Limb (tissue), 2 donors: ENCODE results near the gene NPHP1.
"Not testable (repeated sequence)": the region's sequence is repeated elsewhere in the genome, so short reads cannot be mapped to it uniquely, and the experiment has no call there.

Experiments
- DNase-seq, 2 donors: peaks; one replicate each; pipeline ENCODE4 v3.0.0-alpha.2; 2016; ENCODE audit errors: extremely low spot score in 2 of 2

Gene NPHP1

DNA sequence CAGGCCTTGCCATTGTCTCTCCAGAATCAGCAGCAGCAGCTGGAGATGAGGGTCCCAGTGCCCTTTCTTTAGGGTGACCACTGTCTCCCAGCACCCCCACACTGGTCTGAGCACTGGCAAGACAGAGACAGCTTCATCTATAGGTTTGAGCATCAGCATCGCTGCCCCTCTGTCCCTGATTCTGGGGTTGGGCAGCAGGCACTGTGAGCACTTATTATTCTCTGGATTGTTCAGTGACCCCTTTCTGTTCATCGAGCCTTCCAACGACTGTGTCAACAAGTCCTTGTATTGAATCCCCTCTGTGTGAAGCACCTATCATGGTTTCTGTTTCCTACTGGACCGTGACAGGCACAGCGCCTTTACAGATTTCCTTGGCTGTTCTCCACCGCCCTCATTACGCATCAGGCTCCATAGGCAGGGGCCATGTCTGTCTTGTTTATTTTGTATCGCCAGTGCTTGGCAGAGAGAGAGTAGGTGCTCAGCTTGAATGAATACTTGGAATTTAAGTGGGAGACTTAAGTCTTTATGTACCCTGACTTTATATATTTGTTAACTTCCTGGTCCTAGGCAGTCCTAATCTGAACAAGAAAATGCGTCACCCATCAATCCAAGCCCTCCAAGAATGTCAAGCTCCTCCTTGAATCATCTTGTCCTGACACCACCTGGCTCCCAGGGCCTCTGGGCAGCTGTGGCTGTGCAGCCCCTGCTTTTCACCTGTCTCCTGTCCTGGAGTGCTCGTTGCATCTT, 100.6 kb downstream of the NPHP1 start:
- DNase-seq, result peak in 1 of 2 donors; percentile 24

DNA sequence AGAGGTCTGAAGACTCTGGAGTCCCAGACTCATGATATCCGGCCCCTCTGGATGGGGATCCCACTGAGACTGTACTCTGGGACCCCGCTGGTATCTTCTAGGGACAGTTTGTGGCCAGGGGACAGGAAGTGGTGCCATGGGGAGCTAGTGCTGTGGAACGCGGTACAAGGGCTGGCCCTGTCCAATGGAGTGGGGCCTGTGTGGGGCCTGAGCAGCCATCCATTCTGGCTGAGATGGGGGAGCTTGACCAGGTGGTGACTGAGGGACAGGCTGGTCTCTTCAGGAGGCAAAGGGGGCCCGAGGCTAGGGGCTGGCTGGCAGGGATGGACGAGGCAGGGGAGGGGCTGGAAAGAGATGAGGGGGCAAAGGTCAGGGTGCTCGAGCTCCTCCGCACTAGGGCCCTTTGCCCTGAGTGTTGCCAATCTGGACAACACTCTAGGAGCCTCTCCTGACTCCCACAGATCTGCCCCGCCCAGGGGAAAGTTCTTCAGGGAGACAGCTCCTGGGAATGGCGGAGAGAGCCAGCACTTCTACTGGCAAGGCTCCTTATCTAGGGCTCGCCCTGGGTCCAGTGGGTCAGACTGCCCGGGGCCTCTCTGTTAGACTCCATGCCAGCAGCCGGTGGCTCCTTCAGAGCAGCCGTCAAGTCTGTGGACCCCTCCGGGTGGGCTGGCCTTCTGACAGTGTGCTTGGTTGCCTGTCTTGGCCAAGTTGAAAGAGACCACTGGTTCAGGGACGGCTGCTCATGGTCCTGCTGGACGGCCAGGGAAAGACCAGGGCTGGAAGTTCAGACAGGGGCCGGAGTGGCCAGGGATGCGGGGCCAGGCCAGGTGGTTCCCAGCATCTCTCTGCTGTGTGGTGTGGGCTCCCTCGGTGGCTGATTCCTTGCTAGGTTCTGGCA, 101.5 kb downstream of the NPHP1 start:
- DNase-seq, result no peak

- DNase-seq, result peak in 1 of 2 donors; percentile 35
These were observed 102.7 kb downstream of the NPHP1 start for GRCh38 chr2:110101901-110102803.

DNA sequence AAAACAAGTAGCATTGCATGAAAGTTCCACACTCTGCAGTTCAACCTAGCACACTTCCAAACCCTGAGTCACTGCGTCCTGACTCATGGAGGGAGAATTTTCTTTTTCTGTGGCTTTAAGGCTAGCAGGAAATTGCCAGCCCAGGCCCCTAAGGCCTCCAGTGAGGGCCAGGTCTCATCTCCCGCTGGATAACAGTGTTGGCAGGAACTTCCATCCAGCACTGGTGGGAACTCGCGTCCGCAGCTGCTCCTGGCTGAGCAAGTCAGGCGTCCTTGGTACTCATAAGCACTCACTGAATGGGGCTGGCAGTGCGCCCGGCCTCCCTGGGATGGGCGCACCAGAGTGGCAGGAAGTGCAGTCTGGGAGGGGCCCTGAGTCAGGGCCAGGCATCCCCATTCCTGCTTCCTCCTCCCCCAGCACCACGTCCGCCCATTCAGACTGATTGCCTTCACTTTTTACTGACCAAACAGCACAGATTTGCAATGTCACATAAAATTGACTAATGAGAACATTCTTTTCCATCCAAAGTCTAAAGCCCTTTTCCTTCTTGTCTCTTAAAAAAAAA, 103.5 kb downstream of the NPHP1 start:
- peak; percentile 84 to 86 for DNase-seq

DNA sequence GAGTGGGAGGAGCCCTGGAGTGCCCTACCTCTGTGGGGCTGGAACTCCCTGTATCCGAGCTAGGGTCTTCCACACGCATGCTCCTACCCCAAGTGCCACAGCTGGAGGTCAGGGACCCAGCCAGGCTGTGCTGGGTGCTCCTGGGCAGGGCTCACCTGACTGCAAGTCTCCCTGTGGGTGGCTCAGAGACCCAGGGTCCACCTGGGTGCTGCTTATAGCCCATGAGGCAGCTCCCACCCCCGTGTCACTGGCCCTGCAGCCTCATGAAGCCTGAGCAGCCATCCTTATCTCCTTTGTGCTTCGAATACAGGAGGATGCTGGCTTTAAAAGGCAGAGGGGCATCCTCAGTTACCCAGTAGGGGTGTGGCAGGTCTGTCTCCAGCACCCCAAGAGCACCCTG, 103.9 kb downstream of the NPHP1 start:
- not testable (repeated sequence) for DNase-seq

DNA sequence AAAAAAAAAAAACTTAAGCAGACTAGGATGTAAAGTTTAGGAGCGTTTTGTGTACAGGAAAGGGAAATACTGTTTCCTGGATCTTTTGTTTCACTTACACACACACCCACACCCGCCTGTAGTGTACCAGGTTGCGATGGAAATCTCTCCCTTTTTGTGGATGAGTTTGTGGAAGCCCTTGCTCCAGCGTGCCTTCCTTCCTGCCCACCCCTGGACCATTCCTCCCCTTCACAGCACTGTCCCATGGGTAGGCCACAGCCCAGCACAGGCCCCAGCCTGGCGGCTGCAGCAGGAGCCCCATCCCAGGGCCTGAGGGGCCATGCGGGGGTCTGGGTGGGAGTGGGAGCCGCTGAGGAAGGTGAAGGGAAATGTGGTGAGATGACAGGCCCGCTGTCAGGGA, 104.3 kb downstream of the NPHP1 start:
- no peak for DNase-seq

GRCh38 chr2:110099471-110100225, 105.2 kb downstream of the NPHP1 start:
- no peak for DNase-seq

DNA sequence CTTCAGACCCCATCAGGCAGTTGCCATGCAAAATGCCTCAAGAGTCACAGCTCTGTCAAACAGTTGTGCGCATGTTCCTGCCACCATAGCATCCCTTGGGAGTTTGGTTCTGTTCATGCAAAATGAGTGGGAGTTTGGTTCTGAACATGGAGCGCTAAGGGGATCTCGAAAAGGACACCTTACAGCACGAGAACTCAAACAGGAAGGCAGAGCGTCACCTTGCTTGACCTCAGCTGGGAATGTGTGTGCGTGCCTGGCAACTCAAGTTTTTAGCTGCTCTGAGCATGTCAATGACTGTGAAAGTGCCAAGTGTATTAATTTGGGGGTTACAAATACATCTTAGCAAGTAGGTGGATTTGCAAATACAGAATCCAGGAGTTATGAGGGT, 105.8 kb downstream of the NPHP1 start:
- DNase-seq, result no peak

DNA sequence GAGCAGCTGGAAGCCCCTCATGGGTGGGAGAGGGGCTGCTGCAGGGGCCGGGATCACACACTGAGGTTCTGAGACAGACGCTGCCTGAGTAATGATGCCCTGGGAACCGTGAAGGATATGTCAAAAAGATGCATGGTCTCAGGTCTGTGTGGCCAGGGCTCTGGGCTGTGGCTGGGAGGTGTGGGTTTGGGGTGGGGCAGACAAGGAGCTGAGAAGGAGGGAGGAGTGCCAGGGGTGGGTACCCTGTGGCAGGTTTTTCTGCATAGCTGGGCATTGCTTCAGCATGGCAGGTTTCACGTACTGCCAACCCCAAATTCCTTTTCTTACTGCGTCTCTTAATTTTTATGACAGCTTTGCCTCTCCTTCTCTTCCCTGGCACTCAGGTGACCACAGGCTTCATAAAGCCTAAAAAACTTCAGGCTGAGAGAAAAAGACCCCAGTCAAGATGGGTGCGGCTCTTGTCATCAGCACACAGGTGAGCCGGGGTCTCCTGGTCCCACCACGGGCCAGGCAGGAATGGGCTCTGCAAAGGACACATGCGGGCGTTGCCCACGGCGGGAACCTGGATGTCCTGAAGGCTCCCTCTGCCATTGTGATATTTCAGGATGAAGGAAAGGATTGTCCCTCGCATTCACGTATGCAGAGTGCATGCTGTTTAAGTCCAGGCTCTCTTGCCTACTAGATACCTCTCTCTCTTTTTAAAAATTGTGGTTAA, 107.2 kb downstream of the NPHP1 start:
- DNase-seq, result peak in 1 of 2 donors; percentile 17

- no peak for DNase-seq
These were observed 108.7 kb downstream of the NPHP1 start for GRCh38 chr2:110095994-110096633.

DNA sequence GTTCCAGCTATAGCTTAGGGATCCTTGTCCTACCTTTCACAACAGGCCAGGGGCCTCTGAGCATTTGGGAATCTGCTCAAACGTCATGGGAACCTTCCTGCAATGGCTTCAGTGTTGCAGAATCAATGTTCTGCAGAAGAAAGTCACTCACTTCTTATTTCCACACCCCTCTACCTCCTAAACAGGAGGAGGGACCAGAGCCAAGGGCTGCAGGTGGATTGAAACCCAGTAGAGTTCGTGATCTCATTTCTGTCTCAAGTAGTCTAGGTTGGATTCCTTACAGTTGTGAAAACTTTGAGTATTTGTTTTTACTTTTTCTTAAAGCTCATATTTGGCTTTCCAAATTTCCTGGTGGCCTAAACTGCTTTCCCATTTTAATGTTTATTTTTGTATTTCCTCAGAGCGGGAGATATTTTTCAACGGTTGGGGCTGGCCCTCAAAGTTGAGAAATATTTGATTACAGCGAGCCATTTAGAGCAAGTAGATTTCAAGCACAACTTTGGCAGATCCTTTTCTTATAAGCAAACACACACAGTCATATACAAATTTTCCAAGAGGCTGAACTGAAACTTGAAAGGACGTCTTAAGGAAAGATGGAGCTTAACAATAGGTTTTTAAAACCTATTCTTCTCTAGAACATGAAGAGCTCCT, 109.8 kb downstream of the NPHP1 start:
- not testable (repeated sequence) for DNase-seq

DNA sequence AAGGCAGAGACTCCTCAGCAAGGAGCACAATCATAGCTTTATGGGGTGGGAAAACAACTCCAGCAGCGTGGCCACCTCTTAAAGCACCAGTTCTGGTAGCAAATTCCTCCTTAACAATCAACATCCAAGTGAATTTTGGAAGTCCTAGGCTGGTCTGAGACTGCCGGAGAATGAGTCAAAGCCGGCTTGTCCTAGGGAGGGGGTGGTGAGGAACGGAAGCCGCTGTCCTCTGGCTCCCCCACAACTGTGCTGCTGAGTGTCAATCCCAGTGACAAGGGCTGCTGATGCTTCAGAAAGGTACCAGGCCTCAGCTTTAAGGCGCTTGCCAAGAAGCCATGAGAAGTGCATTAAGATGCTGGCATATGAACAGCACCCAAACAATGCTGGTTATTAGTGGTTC, 110.9 kb downstream of the NPHP1 start:
- not testable (repeated sequence) for DNase-seq

DNA sequence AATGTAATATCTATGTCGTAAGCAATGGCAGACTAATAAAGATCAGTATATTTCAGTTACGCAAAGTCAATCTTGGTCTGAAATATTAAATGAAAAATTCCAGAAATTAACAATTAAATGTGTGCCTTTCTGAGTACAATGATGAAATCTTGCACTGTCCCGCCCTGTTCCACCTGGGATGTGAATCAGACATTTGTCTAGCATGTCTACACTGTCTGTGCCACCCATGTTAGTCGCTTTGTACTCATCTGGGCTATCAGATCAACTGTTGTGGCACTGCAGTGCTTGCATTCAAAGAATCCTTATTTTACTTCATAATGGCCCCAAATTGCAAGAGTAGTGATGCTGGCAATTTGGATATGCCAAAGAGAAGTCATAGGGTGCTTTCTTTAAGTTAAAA, 114.6 kb downstream of the NPHP1 start:
- DNase-seq, result not testable (repeated sequence)

DNA sequence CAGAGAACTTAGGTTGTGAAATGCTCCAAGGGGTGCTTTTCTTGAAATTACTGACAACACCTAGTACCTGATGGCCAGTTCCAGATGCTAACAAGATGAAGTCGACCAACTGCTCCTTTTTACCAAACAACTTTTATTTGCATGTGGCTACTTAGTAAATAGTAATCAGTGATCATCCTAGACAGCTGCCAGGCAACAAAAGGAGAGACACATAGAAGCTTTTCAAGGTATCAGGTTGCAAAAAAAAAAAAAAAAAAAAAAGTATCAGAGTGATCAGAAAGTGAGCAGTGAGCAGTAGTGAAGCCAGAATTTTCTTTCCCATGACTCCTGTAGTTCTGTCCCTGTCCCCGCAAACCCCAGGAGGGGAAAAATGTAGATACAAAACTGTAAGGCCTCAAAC, 121.1 kb downstream of the NPHP1 start:
- DNase-seq, result not testable (repeated sequence)

- not testable (repeated sequence) for DNase-seq
These were observed 121.7 kb downstream of the NPHP1 start for GRCh38 chr2:110083162-110083561.

GRCh38 chr2:110078104-110078503, 126.7 kb downstream of the NPHP1 start:
- not testable (repeated sequence) for DNase-seq

DNA sequence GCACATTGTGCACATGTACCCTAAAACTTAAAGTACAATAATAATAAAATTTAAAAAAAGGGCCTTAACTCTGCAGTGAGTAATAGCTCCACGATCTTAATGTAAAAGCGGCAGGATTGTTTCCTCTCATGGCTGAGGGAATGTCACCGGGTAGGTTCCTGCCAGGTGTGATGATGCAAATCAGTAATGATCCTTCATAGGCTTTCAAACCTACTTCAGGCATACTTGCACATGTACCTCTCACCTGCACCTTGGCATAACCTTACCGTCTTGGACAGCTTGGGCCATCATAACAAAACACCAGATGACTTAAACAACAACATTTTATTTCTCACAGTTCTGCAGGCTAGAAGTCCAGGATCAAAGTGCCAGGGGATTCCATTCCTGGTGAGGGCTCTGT, 128.9 kb downstream of the NPHP1 start:
- not testable (repeated sequence) for DNase-seq
